ENCODE measurements around the gene CALD1. TPM values are rescaled to one million over a fixed set of nuclear protein-coding genes. Genes with fewer than 3 reads are reported as not detected.
A peak's percentile ranks its signal among the peaks of the same experiment; 100 is the strongest.

The CALD1 gene
- total and polyA plus RNA-seq, 2 experiments from 2014 or later: 132 to 842 TPM

DNA sequence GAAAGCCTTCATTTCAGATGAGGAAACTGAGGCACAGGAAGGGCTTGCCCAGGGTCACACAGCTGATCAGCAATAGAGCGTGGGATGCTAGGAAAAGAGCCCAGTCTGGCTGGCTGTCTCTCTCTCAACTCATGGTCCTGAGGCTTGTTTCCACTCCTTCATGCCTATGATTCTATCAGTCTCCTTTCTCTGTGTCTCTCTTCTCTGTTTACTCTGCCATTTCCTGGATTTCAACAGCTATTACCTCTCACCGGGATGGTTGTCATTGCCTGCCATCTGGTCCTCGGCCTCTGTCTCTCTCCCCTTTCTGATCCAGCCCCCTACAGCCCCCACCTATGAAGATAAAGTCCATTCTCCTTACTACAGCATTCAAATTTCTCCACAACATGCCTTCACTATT is 113.5 kb downstream of the CALD1 start:
- peaks cover 13% of the 10 kb centered on the region; the same call in 1 of the 2 replicates for H3K4me1 ChIP-seq (ENCODE audit: insufficient read depth)
- H4K20me1 ChIP-seq (replicated peaks; ENCODE audit: insufficient read depth): peaks cover 4% of the 10 kb centered on the region; the same call in 1 of the 2 replicates
- peaks cover 30% of the 10 kb centered on the region for H3K9me3 Mint-ChIP-seq
- H3K27ac Mint-ChIP-seq: no peak overlapping the region
- H2AFZ ChIP-seq: no peak overlapping the region
- no peak for DNase-seq (ENCODE audit: low spot score)
- peaks cover 63% of the 10 kb centered on the region for H3K79me2 ChIP-seq (replicated peaks; ENCODE audit: insufficient read depth)
- H3K36me3 ChIP-seq (ENCODE audit: insufficient read depth): peaks cover 13% of the 10 kb centered on the region; the same call in 1 of the 2 replicates
- no peaks in the 10 kb centered on the region for H3K27me3 ChIP-seq (ENCODE audit: insufficient read depth)
- peak overlapping the region; percentile 84 for H3K4me3 Mint-ChIP-seq
- peaks cover 3% of the 10 kb centered on the region for H3K27me3 Mint-ChIP-seq (ENCODE audit: insufficient read depth, low read depth, poor library complexity)
- H3K36me3 Mint-ChIP-seq (ENCODE audit: low read depth): peaks cover 43% of the 10 kb centered on the region
- H3K4me3 ChIP-seq: peak overlapping the region; percentile 51; the same call in 1 of the 2 replicates
- peak overlapping the region; percentile 78 for H3K4me2 ChIP-seq
- no peak for ATAC-seq
- H3K9me2 ChIP-seq (ENCODE audit: insufficient read depth): no peaks in the 10 kb centered on the region
- no peak overlapping the region for H3K27ac ChIP-seq (ENCODE audit: low read depth)
- peaks cover 28% of the 10 kb centered on the region for H3K4me1 Mint-ChIP-seq
- H3F3A ChIP-seq (replicated peaks; ENCODE audit: low read depth): no peaks in the 10 kb centered on the region
- TF ChIP-seq JUNB (IDR thresholded peaks at IDR 0.05; ENCODE audit: unreplicated experiment): no peak
- no peak for TF ChIP-seq STAT1 (IDR thresholded peaks at IDR 0.05; ENCODE audit: unreplicated experiment)
- TF ChIP-seq EZH2phosphoT487 (IDR thresholded peaks at IDR 0.05; ENCODE audit: unreplicated experiment): no peak
- TF ChIP-seq POLR2AphosphoS5 (IDR thresholded peaks at IDR 0.05; ENCODE audit: low read depth): no peak
- no peak for TF ChIP-seq ZNF114 (CRISPR knock-in tag; IDR thresholded peaks at IDR 0.05)
- TF ChIP-seq, protein P1, sequence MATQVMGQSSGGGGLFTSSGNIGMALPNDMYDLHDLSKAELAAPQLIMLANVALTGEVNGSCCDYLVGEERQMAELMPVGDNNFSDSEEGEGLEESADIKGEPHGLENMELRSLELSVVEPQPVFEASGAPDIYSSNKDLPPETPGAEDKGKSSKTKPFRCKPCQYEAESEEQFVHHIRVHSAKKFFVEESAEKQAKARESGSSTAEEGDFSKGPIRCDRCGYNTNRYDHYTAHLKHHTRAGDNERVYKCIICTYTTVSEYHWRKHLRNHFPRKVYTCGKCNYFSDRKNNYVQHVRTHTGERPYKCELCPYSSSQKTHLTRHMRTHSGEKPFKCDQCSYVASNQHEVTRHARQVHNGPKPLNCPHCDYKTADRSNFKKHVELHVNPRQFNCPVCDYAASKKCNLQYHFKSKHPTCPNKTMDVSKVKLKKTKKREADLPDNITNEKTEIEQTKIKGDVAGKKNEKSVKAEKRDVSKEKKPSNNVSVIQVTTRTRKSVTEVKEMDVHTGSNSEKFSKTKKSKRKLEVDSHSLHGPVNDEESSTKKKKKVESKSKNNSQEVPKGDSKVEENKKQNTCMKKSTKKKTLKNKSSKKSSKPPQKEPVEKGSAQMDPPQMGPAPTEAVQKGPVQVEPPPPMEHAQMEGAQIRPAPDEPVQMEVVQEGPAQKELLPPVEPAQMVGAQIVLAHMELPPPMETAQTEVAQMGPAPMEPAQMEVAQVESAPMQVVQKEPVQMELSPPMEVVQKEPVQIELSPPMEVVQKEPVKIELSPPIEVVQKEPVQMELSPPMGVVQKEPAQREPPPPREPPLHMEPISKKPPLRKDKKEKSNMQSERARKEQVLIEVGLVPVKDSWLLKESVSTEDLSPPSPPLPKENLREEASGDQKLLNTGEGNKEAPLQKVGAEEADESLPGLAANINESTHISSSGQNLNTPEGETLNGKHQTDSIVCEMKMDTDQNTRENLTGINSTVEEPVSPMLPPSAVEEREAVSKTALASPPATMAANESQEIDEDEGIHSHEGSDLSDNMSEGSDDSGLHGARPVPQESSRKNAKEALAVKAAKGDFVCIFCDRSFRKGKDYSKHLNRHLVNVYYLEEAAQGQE (IDR thresholded peaks at IDR 0.05; ENCODE audit: unreplicated experiment): no peak
- TF ChIP-seq ZNF331 (CRISPR knock-in tag; IDR thresholded peaks at IDR 0.05; ENCODE audit: low read depth): no peak
- TF ChIP-seq, protein P2, sequence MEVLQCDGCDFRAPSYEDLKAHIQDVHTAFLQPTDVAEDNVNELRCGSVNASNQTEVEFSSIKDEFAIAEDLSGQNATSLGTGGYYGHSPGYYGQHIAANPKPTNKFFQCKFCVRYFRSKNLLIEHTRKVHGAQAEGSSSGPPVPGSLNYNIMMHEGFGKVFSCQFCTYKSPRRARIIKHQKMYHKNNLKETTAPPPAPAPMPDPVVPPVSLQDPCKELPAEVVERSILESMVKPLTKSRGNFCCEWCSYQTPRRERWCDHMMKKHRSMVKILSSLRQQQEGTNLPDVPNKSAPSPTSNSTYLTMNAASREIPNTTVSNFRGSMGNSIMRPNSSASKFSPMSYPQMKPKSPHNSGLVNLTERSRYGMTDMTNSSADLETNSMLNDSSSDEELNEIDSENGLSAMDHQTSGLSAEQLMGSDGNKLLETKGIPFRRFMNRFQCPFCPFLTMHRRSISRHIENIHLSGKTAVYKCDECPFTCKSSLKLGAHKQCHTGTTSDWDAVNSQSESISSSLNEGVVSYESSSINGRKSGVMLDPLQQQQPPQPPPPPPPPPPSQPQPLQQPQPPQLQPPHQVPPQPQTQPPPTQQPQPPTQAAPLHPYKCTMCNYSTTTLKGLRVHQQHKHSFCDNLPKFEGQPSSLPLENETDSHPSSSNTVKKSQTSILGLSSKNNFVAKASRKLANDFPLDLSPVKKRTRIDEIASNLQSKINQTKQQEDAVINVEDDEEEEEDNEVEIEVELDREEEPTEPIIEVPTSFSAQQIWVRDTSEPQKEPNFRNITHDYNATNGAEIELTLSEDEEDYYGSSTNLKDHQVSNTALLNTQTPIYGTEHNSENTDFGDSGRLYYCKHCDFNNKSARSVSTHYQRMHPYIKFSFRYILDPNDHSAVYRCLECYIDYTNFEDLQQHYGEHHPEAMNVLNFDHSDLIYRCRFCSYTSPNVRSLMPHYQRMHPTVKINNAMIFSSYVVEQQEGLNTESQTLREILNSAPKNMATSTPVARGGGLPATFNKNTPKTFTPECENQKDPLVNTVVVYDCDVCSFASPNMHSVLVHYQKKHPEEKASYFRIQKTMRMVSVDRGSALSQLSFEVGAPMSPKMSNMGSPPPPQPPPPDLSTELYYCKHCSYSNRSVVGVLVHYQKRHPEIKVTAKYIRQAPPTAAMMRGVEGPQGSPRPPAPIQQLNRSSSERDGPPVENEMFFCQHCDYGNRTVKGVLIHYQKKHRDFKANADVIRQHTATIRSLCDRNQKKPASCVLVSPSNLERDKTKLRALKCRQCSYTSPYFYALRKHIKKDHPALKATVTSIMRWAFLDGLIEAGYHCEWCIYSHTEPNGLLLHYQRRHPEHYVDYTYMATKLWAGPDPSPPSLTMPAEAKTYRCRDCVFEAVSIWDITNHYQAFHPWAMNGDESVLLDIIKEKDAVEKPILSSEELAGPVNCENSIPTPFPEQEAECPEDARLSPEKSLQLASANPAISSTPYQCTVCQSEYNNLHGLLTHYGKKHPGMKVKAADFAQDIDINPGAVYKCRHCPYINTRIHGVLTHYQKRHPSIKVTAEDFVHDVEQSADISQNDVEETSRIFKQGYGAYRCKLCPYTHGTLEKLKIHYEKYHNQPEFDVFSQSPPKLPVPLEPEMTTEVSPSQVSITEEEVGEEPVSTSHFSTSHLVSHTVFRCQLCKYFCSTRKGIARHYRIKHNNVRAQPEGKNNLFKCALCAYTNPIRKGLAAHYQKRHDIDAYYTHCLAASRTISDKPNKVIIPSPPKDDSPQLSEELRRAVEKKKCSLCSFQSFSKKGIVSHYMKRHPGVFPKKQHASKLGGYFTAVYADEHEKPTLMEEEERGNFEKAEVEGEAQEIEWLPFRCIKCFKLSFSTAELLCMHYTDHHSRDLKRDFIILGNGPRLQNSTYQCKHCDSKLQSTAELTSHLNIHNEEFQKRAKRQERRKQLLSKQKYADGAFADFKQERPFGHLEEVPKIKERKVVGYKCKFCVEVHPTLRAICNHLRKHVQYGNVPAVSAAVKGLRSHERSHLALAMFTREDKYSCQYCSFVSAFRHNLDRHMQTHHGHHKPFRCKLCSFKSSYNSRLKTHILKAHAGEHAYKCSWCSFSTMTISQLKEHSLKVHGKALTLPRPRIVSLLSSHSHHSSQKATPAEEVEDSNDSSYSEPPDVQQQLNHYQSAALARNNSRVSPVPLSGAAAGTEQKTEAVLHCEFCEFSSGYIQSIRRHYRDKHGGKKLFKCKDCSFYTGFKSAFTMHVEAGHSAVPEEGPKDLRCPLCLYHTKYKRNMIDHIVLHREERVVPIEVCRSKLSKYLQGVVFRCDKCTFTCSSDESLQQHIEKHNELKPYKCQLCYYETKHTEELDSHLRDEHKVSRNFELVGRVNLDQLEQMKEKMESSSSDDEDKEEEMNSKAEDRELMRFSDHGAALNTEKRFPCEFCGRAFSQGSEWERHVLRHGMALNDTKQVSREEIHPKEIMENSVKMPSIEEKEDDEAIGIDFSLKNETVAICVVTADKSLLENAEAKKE (CRISPR knock-in tag; IDR thresholded peaks at IDR 0.05): no peak
- no peak for TF ChIP-seq EZH2 (IDR thresholded peaks at IDR 0.05; ENCODE audit: low read depth, unreplicated experiment)
- TF ChIP-seq, protein P3, sequence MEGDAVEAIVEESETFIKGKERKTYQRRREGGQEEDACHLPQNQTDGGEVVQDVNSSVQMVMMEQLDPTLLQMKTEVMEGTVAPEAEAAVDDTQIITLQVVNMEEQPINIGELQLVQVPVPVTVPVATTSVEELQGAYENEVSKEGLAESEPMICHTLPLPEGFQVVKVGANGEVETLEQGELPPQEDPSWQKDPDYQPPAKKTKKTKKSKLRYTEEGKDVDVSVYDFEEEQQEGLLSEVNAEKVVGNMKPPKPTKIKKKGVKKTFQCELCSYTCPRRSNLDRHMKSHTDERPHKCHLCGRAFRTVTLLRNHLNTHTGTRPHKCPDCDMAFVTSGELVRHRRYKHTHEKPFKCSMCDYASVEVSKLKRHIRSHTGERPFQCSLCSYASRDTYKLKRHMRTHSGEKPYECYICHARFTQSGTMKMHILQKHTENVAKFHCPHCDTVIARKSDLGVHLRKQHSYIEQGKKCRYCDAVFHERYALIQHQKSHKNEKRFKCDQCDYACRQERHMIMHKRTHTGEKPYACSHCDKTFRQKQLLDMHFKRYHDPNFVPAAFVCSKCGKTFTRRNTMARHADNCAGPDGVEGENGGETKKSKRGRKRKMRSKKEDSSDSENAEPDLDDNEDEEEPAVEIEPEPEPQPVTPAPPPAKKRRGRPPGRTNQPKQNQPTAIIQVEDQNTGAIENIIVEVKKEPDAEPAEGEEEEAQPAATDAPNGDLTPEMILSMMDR (conservative IDR thresholded peaks at IDR 0.05; ENCODE audit: low read depth in 2 of 2): no peak
- TF ChIP-seq NANOG (IDR thresholded peaks at IDR 0.05; ENCODE audit: borderline replicate concordance): no peak
- TF ChIP-seq, protein P4, sequence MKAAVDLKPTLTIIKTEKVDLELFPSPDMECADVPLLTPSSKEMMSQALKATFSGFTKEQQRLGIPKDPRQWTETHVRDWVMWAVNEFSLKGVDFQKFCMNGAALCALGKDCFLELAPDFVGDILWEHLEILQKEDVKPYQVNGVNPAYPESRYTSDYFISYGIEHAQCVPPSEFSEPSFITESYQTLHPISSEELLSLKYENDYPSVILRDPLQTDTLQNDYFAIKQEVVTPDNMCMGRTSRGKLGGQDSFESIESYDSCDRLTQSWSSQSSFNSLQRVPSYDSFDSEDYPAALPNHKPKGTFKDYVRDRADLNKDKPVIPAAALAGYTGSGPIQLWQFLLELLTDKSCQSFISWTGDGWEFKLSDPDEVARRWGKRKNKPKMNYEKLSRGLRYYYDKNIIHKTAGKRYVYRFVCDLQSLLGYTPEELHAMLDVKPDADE (IDR thresholded peaks at IDR 0.05): no peak

Data from GM23338 (cell line).